DOHH2 (cell line): ENCODE measurements around the gene DNAJB4.

Experiments
- H3F3A ChIP-seq: fragments of 200-600 bp; sonication (generic), shearing (Covaris generic); 2 replicates; pipeline ENCODE4 v1.6.0; 2016; ENCODE audit warnings: antibody characterized with exemption, mild to moderate bottlenecking; ENCODE audit not compliant: control insufficient read depth, insufficient read depth
- H3K27ac ChIP-seq: fragments of 200-600 bp; sonication (generic); 2 replicates; pipeline ENCODE4 v1.5.1; 2014; ENCODE audit warnings: low read depth, mild to moderate bottlenecking, low read length, moderate library complexity
- H3K27me3 ChIP-seq: fragments of 200-600 bp; sonication (generic); 2 replicates; pipeline ENCODE4 v1.6.1; 2014; ENCODE audit warnings: mild to moderate bottlenecking, low read length, mixed read lengths; ENCODE audit not compliant: control insufficient read depth
- H3K36me3 ChIP-seq: fragments of 200-600 bp; sonication (generic); 2 replicates; pipeline ENCODE4 v1.6.1; 2014; ENCODE audit warnings: mild to moderate bottlenecking, low read length, moderate library complexity, mixed read lengths; ENCODE audit not compliant: control insufficient read depth
- H3K4me1 ChIP-seq: fragments of 200-600 bp; sonication (generic); 2 replicates; pipeline ENCODE4 v1.6.1; 2014; ENCODE audit warnings: mild to moderate bottlenecking, low read length, mixed read lengths; ENCODE audit not compliant: control insufficient read depth
- H3K4me2 ChIP-seq: fragments of 200-600 bp; sonication (generic); 2 replicates; pipeline ENCODE4 v1.6.0; 2014; ENCODE audit warnings: mild to moderate bottlenecking, low read length, moderate library complexity
- H3K4me3 ChIP-seq: fragments of 200-600 bp; sonication (generic); 2 replicates; pipeline ENCODE4 v1.5.1; 2014; ENCODE audit warnings: mild to moderate bottlenecking, low read length, mixed read lengths
- H3K79me2 ChIP-seq: fragments of 200-600 bp; sonication (generic); 2 replicates; pipeline ENCODE4 v1.6.1; 2014; ENCODE audit warnings: mild to moderate bottlenecking, low read length, mixed read lengths; ENCODE audit not compliant: control insufficient read depth
- H3K9me2 ChIP-seq: fragments of 200-600 bp; sonication (generic); replicated peaks from 2 replicates; pipeline ENCODE4 v1.6.1; 2014; ENCODE audit warnings: mild to moderate bottlenecking, low read length, mixed read lengths; ENCODE audit not compliant: control insufficient read depth
- H3K9me3 ChIP-seq: fragments of 200-600 bp; sonication (generic); 2 replicates; pipeline ENCODE4 v1.6.1; 2014; ENCODE audit warnings: antibody characterized with exemption, low read length, mixed read lengths; ENCODE audit not compliant: control insufficient read depth, insufficient read depth
- H4K20me1 ChIP-seq: fragments of 200-600 bp; sonication (generic); 2 replicates; pipeline ENCODE4 v1.6.0; 2014; ENCODE audit warnings: low read depth, mild to moderate bottlenecking, antibody characterized with exemption, low read length, moderate library complexity; ENCODE audit not compliant: control insufficient read depth, insufficient read depth
- CTCF ChIP-seq: fragments of 200-600 bp; sonication (generic); IDR thresholded peaks from one replicate; pipeline ENCODE4 v1.5.1; 2014; ENCODE audit warnings: antibody characterized with exemption, mild to moderate bottlenecking, low read depth, low read length; ENCODE audit not compliant: poor library complexity, severe bottlenecking
- EZH2phosphoT487 ChIP-seq: fragments of 200-600 bp; sonication (generic); IDR thresholded peaks from 2 replicates; pipeline ENCODE4 v1.6.1; 2017; ENCODE audit warnings: borderline replicate concordance, mild to moderate bottlenecking, antibody characterized with exemption, low read length, moderate library complexity, mixed read lengths

The DNAJB4 gene

GRCh38 chr1:78006521-78006920 lies 1.8 kb downstream of the DNAJB4 start:
- Histone ChIP-seq H3K9me2 (no peaks in the 10 kb centered on the region), H3F3A (peaks cover 27% of the 10 kb centered on the region), H3K9me3 (no peaks in the 10 kb centered on the region), H4K20me1 (no peaks in the 10 kb centered on the region), H3K4me1 (peaks cover 31% of the 10 kb centered on the region), H3K27me3 (no peaks in the 10 kb centered on the region), H3K27ac (no peak overlapping the region), H3K4me3 (peak overlapping the region; percentile 88), H3K79me2 (peaks cover 23% of the 10 kb centered on the region), H3K4me2 (peak overlapping the region; percentile 77), H3K36me3 (no peaks in the 10 kb centered on the region)
- TF ChIP-seq CTCF, result no peak
- TF ChIP-seq EZH2phosphoT487, result no peak

GRCh38 chr1:78007677-78008341 lies 3.1 kb downstream of the DNAJB4 start:
- Histone ChIP-seq H3F3A (peaks cover 17% of the 10 kb centered on the region), H3K27ac (no peak overlapping the region), H3K9me2 (no peaks in the 10 kb centered on the region), H3K36me3 (no peaks in the 10 kb centered on the region), H3K4me1 (peaks cover 28% of the 10 kb centered on the region), H3K4me2 (no peak overlapping the region), H3K9me3 (no peaks in the 10 kb centered on the region), H3K79me2 (peaks cover 23% of the 10 kb centered on the region), H3K27me3 (no peaks in the 10 kb centered on the region), H4K20me1 (no peaks in the 10 kb centered on the region), H3K4me3 (no peak overlapping the region)
- TF ChIP-seq CTCF (no peak), EZH2phosphoT487 (no peak)

DNA sequence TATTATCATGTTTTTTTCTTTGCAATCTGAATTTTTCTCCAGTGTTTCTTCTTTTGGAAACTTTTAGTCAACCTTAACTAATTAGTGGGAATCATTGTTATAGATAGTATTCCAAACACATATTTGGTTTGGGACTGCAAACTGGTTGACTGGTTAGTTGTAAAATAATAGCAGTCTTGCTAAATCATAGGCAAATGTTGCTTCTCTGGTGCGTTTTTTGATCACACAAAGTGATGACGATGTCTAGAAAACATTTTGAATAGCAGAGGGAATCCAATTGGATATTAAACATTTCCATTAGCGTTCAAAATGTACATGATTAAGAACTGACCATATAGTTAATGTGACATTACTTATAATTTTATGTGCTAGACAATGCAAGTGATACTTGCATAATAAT lies 4.5 kb downstream of the DNAJB4 start:
- Histone ChIP-seq H3K4me2 (no peak overlapping the region), H3K4me1 (peaks cover 13% of the 10 kb centered on the region), H3K27me3 (no peaks in the 10 kb centered on the region), H3K9me3 (no peaks in the 10 kb centered on the region), H3K36me3 (peaks cover 3% of the 10 kb centered on the region; the same call in 1 of the 2 replicates), H3K9me2 (no peaks in the 10 kb centered on the region), H4K20me1 (no peaks in the 10 kb centered on the region), H3K27ac (no peak overlapping the region), H3K4me3 (no peak overlapping the region), H3F3A (peaks cover 3% of the 10 kb centered on the region), H3K79me2 (peaks cover 23% of the 10 kb centered on the region)
- TF ChIP-seq CTCF, result no peak
- no peak for TF ChIP-seq EZH2phosphoT487
